ENCODE measurements around the gene RPS2.

Gene RPS2

GRCh38 chr16:1981398-1981836 lies 16.8 kb upstream of the RPS2 start, which contains the start of gene NOXO1:
Gene NOXO1, minus strand, starts transcription at chr16:1981469. Its CDS starts 290 bp downstream, at chr16:1981179.
- DNase-seq (ENCODE audit: low spot score), result no peak

GRCh38 chr16:1980770-1981087 lies 16.1 kb upstream of the RPS2 start:
- no peak for DNase-seq (ENCODE audit: low spot score)

GRCh38 chr16:1980030-1980769 lies 15.6 kb upstream of the RPS2 start:
- no peak for DNase-seq (ENCODE audit: low spot score)

- no peak for DNase-seq (ENCODE audit: low spot score)
These were observed 14.8 kb upstream of the RPS2 start for GRCh38 chr16:1979271-1980029.

GRCh38 chr16:1978476-1979120 lies 14.0 kb upstream of the RPS2 start:
- DNase-seq (ENCODE audit: low spot score), result no peak

GRCh38 chr16:1977875-1978268 lies 13.2 kb upstream of the RPS2 start:
- DNase-seq (ENCODE audit: low spot score), result no peak

GRCh38 chr16:1976951-1977874 lies 12.6 kb upstream of the RPS2 start:
- DNase-seq (ENCODE audit: low spot score), result no peak

GRCh38 chr16:1976216-1976520 lies 11.5 kb upstream of the RPS2 start:
- no peak for DNase-seq (ENCODE audit: low spot score)

- no peak for DNase-seq (ENCODE audit: low spot score)
These were observed 11.0 kb upstream of the RPS2 start for GRCh38 chr16:1975432-1976215.

GRCh38 chr16:1974157-1975070 lies 9.8 kb upstream of the RPS2 start:
- no peak for DNase-seq (ENCODE audit: low spot score)

GRCh38 chr16:1973461-1974156 lies 9.0 kb upstream of the RPS2 start:
- no peak for DNase-seq (ENCODE audit: low spot score)

- DNase-seq (ENCODE audit: low spot score), result no peak
These were observed 7.9 kb upstream of the RPS2 start for GRCh38 chr16:1972490-1972877.

- DNase-seq (ENCODE audit: low spot score), result peak; percentile 95
These were observed 7.3 kb upstream of the RPS2 start, which contains the start of gene TBL3 for GRCh38 chr16:1971796-1972489. Gene TBL3, plus strand, starts transcription at chr16:1972053. Its CDS starts 112 bp downstream, at chr16:1972165.

GRCh38 chr16:1968146-1968953 lies 3.7 kb upstream of the RPS2 start:
- DNase-seq (ENCODE audit: low spot score), result no peak

- no peak for DNase-seq (ENCODE audit: low spot score)
These were observed 1.8 kb upstream of the RPS2 start, which contains the start of gene RNF151 for GRCh38 chr16:1966460-1966859. Gene RNF151, plus strand, starts transcription at chr16:1966856. Its CDS starts 26 bp downstream, at chr16:1966882.

- no peak for DNase-seq (ENCODE audit: low spot score)
These were observed 873 bp upstream of the RPS2 start for GRCh38 chr16:1965396-1966001.

GRCh38 chr16:1963806-1964505 lies 670 bp downstream of the RPS2 start:
- no peak for DNase-seq (ENCODE audit: low spot score)
